SK-MEL-5 (cell line): ENCODE measurements around the gene CEP83. TPM values are rescaled to one million over a fixed set of nuclear protein-coding genes. Genes with fewer than 3 reads are reported as not detected.

Source experiments
- DNase-seq: peaks from one replicate; pipeline ENCODE4 v3.0.0-alpha.2; 2016; ENCODE audit warnings: low read depth, low spot score
- in situ Hi-C: cut with HindIII; loops from 2 replicates; pipeline ENCODE4 v1.10.0; 2016; ENCODE audit warnings: low sequenced_read_pairs, high pct_unique_total_duplicates, low pct_unique_long_range_greater_than_20kb
- total RNA-seq: library from RNA; depleted of rRNA; stranded (reverse); fragments of >200 nt; shearing (Covaris generic); gene quantifications from 2 replicates; pipeline ENCODE4 v1.2.3, GENCODE V29; 2014

Gene CEP83
- total RNA-seq, 1 experiment from 2014 or later, result 12.0 TPM

DNA sequence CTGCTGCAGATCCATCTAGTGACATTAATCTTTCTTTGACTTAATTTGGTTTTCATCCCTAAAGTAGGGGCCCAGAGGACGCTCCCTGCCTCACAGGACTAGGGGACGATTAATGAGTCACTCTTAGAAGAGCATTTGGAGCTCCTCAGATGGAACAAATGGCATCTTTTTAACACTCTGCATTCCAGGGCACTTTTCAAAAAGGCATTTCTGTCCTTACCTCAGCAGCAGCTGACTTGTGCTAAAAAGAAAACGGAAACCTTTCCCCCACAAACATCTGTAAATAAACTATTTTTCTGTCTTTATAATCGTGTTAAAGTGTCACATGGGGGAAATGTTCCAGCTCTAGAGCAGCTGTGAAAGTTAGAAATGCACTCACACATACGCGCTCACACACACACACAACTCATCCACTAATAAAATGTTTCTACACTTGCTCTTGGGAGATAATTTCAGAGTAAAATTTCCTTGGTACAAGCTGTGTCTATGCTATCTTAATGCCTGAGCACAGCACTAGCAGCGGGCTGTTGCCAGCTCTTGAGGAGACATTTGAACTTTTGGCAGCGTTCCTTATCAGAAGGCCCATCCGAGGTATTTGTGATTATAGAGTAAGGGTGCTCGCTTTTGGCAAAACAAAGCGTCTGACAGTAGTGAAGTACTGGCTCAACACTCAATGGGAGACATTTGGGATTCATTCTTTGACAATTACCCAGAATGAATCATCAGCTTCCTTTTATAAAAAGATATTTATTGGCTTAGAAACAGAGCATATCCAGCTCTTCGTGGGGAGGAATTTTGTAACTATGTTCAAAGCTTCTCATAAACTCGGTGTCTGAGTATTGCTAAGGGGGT lies 170.0 kb downstream of the CEP83 start:
- no peak for DNase-seq
- in situ Hi-C loops, result no loop called here

DNA sequence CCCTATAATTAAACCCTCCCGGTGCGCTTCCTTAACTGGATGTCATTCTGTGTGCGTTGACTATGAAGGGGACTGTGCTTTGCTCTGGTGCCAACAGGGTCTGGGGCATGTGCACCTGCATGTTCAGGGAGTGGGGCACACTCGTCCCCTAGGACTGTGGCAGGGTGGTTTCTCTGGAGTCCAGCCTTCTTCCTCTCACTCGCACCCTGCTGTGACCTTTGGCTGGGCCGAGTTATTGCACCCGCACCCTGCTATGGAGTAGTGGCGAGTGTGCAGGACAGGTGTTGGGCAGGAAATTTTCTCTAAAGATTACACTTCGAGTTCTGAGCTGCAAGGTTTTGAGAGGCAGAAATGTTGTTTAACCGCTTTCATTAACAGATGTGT lies 172.4 kb downstream of the CEP83 start:
- in situ Hi-C loops, result no loop called here

DNA sequence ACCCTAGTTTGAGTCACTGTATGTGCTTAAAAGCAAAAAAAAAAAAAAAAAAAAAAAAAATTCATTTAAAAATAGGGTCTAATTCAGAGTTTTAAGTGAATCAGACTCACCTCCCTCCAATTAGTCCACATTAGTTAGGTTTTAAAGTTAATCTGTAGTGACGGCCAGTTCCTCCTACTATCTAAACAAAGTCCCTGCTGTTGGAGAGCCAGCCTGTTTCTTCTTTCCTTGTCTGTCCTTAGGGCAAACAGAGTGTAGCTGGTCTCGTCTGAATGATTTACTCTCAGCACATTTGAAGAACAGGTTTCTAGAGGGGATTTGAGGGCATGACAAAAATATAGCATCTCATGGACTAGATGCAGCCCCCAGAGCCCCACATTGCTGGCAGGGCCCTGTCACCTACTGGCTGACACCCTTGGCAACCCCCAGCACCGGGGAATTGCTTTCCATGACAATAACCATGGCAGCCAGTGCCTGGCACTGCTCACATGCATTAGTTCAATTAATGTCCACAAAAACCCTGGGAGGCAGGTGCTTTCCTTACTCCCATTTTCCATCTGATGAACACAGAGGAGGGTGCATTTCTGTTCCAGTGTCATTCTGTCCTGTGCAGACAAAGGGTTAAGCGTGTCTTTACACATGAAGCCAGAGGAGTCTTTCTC lies 173.0 kb downstream of the CEP83 start:
- DNase-seq, result no peak
- in situ Hi-C loops, result no loop called here

More for the DNA sequence above, 172.4 kb downstream of the CEP83 start:
- no peak for DNase-seq

DNA sequence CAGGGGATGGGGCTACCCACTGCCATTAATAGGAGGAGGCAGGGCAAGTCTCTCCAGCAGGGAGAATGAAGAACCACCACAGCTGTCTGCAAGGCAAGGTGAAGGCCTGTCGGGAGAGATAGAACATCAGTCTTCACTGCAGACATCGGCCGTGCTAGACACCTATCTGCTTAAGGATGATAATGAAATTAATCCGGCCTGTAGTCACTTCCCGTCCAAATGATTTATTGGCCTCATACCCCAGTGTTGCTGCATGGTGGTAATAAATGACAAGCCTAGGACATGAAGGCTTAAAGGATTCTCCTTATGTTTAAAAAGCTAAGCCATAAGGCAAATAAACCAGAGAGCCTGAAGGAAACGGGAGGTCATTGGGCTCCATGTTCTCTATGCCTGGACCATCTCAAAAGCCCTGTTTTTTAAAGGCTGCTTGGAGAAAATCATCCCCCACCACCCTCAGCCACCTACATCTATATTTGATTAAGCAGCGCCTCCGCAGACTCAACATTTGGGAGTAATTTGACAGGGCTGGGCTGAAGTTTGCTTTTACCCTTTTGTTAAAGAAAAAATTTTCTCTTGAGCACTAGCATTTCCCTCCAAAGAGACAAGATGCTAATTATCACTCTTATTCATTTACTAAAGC lies 173.6 kb downstream of the CEP83 start:
- in situ Hi-C loops, result no loop called here
- no peak for DNase-seq

DNA sequence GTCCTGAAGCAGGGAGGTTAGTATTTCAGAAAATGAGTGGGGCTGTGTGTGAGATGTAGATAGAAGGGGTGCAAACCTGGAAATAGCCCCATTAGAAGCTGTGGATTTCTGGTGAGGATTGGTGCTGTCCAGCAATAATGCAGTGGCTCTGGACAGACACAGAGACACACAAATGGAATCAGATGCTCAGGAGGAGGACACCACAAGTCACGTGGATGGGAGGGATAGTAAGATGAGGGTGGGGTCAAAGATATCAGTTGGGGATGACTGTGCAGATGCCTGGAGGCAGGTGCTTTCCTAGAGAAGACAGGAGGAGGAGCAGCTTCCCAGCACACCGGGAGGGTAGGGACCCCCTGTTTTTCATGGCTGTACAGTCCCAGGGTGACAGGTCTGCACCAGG lies 174.8 kb downstream of the CEP83 start:
- DNase-seq, result no peak
- in situ Hi-C loops, result no loop called here

DNA sequence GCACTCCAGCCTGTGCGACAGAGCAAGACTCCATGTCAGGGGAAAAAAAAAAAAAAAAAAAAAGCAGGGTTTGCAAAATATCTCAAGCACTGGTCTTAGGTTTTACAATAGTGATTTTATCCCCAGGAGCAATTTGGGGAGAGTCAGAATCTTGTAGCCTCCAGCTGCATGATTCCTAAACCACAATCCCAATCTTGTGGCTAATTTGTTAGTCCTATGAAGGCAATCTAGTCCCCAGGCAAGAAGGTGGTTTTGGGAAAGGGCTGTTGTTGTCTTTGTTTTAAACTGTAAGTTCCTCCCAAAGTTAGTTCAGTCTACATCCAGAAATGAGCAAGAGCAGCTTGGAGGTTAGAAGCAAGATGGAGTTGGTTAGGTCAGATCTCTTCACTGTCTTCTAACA lies 175.6 kb downstream of the CEP83 start:
- no peak for DNase-seq
- in situ Hi-C loops, result no loop called here

DNA sequence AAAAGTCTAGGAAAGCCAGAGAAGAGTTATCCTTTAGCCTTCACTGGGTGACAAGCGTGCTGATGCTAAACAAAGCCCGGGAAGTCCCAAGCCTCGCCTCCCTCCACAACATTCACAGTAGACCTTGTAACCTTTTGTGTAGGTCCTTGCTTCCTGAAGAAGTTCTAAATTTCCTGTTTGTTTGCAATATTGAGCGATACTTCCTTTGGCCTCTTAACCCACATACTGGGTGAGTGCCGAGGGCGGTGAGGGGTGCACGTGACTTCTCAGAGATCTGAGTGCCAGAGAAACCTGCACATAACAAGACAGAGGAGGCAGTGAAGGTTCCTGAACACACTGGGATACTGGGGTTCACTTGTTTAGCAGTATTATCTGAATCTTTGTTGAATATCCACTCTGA lies 177.0 kb downstream of the CEP83 start:
- in situ Hi-C loops, result no loop called here
- no peak for DNase-seq

DNA sequence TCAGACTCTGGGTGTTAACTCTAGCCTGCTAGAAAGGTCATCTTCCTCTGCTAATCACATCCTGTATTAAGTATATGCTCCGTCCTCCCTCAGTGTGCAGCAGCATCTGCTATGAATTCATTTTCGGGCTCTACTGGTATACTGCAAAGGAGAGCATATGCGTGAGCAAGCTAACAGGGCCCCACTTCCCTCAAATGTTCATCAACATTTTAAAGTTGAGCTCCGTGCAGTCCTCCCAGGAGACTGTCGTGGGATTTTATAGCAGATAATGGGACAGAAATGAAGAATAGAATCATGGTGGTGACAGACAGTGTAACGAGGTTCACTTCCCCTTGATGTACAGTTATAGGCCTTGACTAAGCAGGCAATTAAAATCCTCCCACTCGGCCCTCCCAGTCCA lies 179.6 kb downstream of the CEP83 start:
- no peak for DNase-seq
- in situ Hi-C loops, result no loop called here

DNA sequence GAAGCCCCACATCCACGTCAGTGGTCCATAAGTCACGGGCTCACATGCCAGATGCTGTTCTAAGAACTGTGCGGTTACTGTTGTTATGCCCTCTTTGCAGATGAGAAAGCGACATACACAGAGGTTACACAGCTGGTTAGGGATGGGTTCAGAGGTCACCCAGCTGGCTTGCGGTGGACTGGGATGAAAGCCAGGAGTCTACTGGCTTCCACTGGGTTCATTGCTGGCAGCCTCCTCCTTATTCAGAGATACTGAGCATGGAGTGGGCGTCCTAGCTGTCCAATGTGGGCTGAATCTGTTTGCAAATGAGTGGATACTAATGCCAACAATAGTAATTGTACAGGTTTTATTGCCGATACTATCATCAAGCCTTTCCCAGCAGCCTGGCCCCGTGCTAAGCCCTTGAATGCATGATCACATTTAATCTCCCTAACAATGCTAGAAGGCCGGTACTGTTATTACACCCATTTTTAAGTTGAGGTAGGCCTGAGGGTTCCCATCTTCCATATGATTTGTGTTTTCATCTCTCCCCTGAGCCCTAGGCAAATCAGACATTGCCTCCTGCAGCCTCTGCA lies 182.2 kb downstream of the CEP83 start:
- DNase-seq, result no peak
- in situ Hi-C loops, result no loop called here

DNA sequence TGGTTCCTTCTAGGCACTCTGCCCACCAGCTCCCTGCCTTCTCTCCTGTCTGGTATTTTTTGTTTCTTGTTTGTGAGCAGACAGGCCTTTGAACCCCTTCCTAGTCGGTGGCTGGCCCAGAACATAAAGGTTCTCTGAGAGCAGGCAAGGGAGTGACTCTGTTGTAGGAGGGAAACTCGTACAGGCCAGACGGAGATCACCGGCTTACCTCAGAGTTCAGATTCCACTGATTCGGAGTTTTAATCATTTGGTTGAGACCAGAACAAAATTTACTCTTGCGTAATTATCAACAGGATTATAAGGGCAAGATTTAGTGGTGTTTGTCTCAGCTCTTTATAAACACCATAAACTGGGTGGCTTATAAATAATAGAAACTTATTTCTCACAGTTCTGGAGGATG lies 182.9 kb downstream of the CEP83 start:
- no peak for DNase-seq
- in situ Hi-C loops, result no loop called here

DNA sequence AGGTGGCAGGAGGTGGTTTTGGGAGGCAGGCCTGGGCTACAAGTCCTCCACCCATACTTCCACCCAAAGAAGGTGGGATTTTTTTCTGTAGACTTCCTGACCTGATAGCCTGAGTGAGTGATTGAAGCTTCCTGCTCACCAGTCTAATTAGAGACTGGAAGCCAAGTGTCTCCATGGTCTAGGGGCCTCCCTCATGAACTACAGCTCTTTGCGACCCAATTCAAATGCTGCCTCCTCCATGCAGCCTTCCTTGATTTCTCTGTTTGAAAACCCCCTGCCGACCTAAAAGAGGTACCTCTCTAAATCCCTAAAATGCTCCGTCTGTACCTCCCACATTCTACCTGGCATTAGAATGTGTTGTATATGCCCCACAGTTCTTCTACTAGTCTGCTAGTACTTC lies 186.4 kb downstream of the CEP83 start:
- in situ Hi-C loops, result no loop called here
- no peak for DNase-seq

DNA sequence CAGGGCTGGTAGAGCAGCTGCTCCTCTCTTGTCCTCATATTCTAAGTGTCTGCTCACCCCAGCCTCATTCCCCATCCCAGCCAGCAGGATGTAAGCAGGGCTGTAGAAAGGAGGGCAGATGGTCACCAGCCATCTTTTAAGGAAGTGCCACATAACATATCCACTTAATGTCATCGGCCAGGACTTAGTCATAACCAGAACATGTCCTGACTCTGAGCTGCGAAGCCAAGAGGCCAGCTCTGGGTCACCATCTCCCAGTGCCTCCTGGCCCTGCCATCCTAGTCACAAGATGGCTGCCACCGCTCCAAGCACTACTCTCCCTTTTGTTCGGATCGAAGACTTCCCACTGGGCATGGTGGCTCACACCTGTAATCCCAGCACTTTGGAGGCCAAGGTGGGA lies 187.4 kb downstream of the CEP83 start:
- no peak for DNase-seq
- in situ Hi-C loops, result no loop called here

DNA sequence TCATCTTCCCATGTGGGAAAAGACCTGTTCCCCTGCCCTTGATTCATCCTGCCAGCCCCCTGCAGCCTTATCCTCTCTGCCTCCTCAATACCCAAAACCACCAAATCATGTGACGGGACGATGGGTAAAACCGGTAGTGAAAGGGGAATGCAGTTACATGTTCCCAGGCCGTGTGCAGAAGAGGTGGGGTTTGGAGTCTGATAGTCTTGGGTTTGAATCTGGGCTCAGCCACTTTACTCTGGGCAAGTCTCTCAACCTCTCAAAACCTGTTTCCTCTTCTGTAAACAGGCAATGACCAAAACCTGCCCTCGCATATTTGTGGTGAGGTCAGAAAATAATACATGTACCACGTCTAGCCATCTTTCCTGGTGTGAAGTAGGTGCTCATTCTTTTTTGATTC lies 188.3 kb downstream of the CEP83 start:
- in situ Hi-C loops, result no loop called here
- DNase-seq, result no peak

DNA sequence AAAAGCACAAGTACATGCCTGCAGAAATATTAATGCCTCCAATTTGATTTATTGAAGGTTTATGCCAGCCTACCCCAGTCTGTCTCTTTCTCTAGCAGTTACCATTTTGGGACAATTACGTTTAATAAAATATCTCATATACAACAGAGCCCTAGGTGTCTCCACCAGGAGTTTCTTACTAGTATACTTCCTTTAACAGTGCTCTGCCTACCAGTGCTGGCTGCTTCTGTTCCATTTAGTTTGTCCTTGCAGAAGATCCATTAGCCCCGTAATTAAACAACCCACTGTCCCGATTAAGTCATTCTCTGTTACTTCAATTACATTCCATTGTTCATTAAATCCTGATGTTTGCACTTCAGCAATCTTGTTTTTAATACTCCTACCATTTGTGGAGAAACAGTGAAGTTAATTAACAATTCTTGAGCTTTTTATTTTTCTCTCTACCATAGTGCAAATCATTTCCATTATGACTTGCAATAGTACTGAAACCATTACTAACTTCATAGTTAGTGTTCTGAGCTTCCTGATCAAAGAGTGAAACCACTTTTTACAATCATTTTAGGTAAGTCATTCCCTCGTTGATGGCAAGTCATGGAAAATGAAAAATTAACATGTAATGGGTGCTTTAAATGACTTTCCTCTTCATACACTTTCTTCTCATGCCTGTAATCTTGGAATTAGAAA lies 190.2 kb downstream of the CEP83 start:
- in situ Hi-C loops, result no loop called here
- no peak for DNase-seq

DNA sequence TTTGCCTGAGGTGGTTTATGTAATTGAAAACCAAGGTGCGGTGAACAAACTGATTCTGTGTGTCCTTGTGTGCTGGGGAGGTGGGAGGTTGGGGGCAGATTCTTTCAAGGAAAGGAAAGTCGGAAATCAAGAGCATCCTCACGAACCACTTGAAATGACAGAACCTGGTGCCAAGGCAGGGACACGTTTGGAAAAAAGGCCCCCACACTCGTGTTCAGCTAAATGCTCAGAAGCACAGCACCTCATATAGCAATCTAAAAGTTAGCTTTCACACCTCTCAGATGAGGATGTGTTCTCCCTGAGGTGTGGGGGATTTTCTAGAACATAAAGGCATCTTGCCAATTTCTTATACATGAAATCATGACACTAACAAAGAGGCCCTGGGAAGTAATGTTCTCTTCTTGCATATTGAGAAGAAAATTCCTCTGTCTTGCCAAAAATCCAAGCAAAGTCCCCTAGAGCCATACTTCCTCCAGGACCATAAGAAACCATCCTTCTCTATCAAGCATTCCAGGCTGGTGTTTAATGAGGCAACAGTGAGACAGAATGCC lies 191.7 kb downstream of the CEP83 start:
- DNase-seq, result no peak
- in situ Hi-C loops, result no loop called here

DNA sequence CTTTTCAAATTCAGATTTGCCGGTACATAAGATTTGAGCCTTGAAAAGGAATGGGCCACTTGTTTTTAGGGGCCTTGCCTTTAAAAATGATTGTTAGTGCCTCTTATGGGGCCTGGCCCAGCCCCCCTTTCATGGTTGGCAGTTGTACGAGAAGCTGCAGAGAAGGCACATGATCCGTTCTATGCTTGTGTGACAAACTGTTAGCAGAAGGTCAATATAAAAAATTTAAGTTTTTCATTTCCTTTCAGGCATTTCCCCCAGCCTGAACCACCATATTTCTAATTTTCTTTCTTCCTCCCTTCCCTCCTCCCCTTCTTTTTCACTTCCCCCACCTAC lies 192.2 kb downstream of the CEP83 start:
- in situ Hi-C loops, result no loop called here
- no peak for DNase-seq

DNA sequence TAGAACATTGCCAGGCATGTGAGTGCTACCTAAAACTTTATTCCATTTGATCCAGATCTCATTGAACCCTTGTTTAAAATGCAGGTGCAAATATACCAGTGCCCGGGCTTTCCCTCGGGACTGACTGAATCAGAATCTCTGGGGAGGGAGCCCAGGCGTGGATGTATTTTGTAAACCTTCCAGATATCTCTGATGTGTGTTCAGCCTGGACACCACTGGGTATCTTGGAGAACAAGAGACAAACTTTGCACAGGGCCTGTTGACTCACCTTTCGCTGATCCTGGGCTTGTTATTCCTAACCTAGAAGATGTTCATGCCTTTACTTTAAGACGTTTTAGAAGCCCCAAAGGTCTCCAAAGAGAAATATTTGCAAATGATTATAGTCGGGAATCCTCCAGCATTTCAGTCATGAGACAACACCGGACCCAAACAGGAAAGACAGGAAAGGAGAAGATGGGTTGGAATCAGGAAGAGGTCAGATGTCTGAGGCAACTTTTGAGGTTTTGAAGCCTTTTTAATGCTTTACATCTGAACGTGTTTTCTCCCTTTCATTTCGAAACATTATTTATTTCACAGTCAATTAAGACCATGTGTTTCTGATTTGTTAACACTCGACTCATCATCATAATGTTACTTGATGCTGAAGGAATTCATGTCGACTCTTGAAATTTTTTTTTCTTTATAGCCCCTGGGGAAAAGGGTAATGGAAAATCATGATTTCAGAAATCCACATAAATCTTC lies 192.7 kb downstream of the CEP83 start:
- DNase-seq, result no peak
- in situ Hi-C loops, result no loop called here
